GM18499 (cell line): ENCODE results near the gene KCNJ12.
"Not testable (repeated sequence)": the region's sequence is repeated elsewhere in the genome, so short reads cannot be mapped to it uniquely, and the experiment has no call there.

Source experiments
- ATAC-seq: cut with Tn5 transposase; IDR thresholded peaks from one replicate; pipeline ENCODE4 v1.9.1; 2021; ENCODE audit warnings: moderate number of reproducible peaks; ENCODE audit not compliant: insufficient read depth, unreplicated experiment

KCNJ12 gene

GRCh38 chr17:21417921-21418320 is 41.8 kb downstream of the KCNJ12 start:
- ATAC-seq = no peak

- ATAC-seq = no peak
These were observed 42.5 kb downstream of the KCNJ12 start for GRCh38 chr17:21418446-21419298.

- ATAC-seq = no peak
These were observed 43.4 kb downstream of the KCNJ12 start for GRCh38 chr17:21419299-21420239.

- ATAC-seq = not testable (repeated sequence)
These were observed 44.4 kb downstream of the KCNJ12 start for GRCh38 chr17:21420503-21421090.

GRCh38 chr17:21421421-21422310 is 45.5 kb downstream of the KCNJ12 start:
- ATAC-seq = not testable (repeated sequence)

- ATAC-seq = not testable (repeated sequence)
These were observed 46.4 kb downstream of the KCNJ12 start for GRCh38 chr17:21422311-21423189.

GRCh38 chr17:21423190-21423493 is 47.0 kb downstream of the KCNJ12 start:
- ATAC-seq = not testable (repeated sequence)

GRCh38 chr17:21424697-21425096 is 48.5 kb downstream of the KCNJ12 start:
- not testable (repeated sequence) for ATAC-seq

- ATAC-seq = no peak
These were observed 49.2 kb downstream of the KCNJ12 start for GRCh38 chr17:21425321-21425720.

- ATAC-seq = no peak
These were observed 49.6 kb downstream of the KCNJ12 start for GRCh38 chr17:21425736-21426135.

GRCh38 chr17:21426246-21426645 is 50.1 kb downstream of the KCNJ12 start:
- not testable (repeated sequence) for ATAC-seq

GRCh38 chr17:21426876-21427275 is 50.7 kb downstream of the KCNJ12 start:
- not testable (repeated sequence) for ATAC-seq

- ATAC-seq = not testable (repeated sequence)
These were observed 51.6 kb downstream of the KCNJ12 start for GRCh38 chr17:21427727-21428126.

- ATAC-seq = not testable (repeated sequence)
These were observed 52.7 kb downstream of the KCNJ12 start for GRCh38 chr17:21428752-21429424.

- not testable (repeated sequence) for ATAC-seq
These were observed 53.9 kb downstream of the KCNJ12 start for GRCh38 chr17:21429921-21430628.

GRCh38 chr17:21433971-21434370 is 57.8 kb downstream of the KCNJ12 start:
- ATAC-seq = not testable (repeated sequence)

GRCh38 chr17:21434976-21435375 is 58.8 kb downstream of the KCNJ12 start:
- ATAC-seq = not testable (repeated sequence)

GRCh38 chr17:21436481-21436880 is 60.3 kb downstream of the KCNJ12 start:
- not testable (repeated sequence) for ATAC-seq
